Measurements from ENCODE around the gene RCHY1.
"Not testable (repeated sequence)": the region's sequence is repeated elsewhere in the genome, so short reads cannot be mapped to it uniquely, and the experiment has no call there.

The RCHY1 gene

DNA sequence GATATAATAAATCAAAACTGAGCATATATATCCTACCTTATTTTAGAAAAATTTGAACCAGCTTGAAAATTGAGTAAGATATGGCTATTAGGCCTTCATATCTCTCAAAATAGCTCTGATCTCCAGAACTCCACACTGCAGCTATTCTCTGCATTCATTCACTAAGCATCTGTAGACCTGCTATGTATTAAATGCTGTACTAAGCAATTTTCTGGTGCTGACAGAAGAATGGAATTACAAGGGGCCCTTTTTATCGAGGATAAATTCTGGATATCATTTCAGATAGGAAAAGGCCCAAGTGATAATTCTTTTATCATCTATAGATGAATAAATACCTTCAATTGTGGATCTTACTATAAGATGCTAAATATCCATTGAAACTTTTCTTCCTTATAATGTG is 1.9 kb upstream of the RCHY1 start:
- no peak for DNase-seq (ENCODE audit: low read depth in 2 of 2)

DNA sequence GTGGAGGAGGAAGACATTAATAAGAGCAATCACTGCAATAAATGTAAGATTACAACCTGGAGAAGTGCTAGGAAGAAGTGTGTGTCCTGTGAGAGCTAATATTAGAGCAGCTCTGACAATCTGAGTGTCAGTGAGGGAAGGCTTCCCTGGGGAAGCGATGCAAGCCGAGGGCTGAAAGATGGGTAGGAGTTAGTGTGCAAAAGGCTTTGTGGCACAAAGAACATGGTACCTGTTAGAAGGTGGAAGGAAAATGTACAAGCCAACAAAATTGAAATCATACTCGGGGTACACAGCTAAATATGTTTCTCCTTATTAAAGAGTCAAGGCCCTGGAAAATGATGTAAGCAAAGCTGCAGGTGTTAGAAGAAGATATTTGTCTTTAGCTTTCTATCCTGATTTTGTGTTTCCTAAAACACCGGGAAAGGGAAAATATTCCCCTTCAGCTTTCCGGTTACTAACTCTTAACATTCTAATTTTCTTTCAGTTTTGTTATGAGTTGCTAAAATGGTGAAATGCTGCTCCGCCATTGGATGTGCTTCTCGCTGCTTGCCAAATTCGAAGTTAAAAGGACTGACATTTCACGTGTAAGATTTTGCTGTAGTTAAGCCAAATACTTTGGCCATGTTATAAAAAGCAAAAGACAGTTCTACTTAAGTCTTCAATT is 878 bp upstream of the RCHY1 start:
- DNase-seq (ENCODE audit: low read depth in 2 of 2): no peak

DNA sequence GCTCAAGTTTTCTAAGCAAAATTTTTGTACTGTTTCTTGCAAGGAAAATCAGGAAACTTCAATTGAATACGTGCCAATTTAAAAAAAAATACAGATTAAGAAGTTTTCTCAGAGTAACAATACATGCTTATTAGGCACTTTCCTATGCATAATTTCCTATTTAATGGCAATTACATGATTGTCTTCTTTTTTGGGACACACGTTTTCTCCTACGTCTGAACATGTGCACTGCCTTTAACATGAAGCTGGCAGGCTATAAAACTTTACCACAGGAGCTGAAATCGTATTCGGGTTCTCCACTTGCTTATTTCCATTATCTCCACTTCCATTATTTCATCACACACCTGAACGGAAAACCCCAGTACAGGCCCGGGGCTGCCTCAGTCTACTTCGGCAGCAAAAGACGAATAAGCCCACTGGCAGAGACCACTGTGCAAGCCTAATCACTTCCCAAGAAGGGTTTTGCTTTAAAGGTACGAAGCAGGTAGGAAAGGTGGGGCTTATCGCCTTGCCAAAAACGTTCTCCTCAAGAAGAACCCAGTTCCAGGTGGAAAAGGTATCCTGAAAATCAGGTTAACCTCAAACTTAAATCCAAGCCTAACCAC is 575 bp downstream of the RCHY1 start:
- DNase-seq (ENCODE audit: low read depth in 2 of 2): no peak

DNA sequence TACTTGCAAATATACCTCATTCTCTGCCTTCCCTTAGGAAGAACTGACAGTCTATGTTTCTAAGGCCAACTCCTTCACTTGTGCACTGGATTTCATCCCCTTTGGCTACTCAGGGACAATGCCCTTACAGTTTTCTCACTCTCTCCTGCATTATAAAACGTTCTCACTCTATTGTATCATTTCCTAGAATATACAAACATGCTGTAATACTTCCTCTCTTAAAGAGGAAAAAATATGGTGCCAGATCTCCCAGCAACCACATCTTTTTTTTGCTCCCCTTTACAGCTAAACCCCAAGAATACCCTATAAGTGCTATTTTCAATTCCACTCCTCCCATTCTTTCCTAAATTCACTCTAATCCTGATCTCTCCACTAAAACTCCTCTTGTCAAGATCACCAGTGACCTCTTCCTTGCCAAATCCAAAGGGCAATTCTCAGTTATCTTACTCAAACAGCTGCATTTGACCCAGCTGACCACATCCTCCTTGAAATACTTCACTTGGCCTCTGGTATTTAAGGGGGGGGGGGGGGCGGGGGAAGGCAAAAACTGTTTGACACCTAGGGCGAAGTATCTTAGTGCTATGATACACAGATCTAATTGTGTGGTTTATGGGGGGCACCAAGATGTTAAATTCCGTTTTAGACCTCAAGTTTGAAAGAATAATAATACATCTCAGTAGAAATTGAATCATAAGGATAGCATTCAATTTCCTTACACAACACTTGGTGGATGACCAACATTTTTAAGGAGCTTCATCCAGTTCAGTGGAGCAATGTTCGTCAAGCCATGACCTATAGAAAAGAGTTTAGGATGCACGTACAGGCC is 1.6 kb downstream of the RCHY1 start:
- no peak for DNase-seq (ENCODE audit: low read depth in 2 of 2)

DNA sequence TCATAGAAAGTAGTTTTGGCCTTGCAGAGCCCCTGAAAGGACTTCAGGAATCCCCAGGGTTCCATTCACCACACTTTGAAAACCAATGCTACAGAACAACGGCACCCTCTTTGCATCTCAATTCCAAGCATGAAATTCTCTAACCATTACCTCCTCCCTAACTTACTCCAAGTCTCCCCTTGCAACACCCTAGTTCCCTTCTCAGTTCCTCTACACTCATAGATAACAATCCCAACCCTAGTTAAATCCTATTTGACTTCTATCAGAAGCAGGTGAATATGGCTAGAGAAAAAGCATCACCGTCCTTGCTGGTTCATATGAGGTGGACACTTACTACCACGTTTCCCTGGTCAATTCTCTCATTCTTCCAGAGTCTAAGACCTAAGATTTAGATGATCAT is 2.4 kb downstream of the RCHY1 start:
- DNase-seq (ENCODE audit: low read depth in 2 of 2): no peak

DNA sequence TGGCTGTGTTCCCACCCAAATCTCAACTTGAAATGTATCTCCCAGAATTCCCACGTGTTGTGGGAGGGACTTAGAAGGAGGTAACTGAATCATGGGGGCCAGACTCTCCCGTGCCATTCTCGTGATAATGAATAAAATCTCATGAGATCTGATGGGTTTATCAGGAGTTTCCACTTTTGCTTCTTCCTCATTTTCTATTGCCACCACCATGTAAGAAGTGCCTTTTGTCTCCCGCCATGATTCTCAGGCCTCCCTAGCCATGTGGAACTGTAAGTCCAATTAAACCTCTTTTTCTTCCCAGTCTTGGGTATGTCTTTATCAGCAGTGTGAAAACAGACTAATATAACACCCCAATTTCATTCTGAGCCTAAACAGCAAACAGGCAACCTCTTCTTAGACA is 4.6 kb downstream of the RCHY1 start:
- DNase-seq (ENCODE audit: low read depth in 2 of 2): not testable (repeated sequence)

DNA sequence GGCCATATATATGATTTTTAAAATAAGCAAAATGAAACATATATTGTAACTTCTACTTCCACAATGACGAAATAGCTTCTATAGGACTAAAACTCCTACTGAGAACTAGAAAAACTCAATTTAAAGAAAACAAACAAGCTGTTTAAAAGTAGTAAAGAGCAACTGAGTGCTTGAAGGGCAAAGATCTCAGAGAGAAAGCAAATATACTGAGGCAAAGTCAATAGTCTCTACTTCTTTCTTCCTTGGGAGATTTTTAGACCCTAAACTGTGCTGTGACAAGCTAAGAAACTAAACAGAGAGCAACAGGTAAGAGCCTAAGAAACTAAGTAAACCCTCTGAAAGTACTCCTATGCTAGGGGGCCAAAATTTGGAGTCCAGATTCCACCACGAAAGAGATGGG is 8.6 kb downstream of the RCHY1 start:
- no peak for DNase-seq (ENCODE audit: low read depth in 2 of 2)

DNA sequence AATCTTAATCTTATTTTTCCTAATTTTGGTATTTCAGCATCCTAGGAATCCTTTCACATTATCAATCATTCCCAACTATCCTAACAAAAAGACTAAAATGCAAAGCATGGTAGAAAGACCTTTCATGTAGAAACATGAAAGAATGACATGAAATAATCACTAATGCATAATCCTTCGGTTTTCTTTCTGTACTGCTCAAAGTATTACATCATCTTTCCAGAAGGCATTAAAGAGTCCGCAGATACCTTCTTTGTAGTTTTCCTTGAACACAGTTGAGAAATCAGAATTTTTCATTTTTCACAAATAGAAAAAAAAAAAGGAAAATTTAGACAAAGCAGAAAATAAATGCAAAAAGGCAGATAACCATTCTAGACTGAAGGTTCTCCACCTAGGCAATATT is 11.5 kb downstream of the RCHY1 start:
- DNase-seq (ENCODE audit: low read depth in 2 of 2): no peak

DNA sequence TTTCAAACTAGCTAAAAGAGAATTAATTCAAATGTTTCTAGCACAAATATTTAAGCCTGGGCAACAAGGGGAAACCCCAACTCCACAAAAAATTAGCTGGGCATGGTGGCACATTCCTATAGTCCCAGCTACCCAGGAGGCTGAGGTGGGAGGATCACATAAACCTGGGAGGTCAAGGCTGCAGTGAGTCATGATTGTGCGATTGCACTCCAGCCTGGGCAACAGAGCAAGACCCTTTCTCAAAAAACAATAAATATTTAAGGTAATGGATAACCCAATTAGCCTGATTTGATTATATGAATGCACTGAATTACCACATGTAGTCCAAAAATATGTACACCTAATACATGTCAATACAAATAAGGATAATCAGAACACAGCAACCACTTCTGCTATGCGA is 14.3 kb downstream of the RCHY1 start:
- no peak for DNase-seq (ENCODE audit: low read depth in 2 of 2)

DNA sequence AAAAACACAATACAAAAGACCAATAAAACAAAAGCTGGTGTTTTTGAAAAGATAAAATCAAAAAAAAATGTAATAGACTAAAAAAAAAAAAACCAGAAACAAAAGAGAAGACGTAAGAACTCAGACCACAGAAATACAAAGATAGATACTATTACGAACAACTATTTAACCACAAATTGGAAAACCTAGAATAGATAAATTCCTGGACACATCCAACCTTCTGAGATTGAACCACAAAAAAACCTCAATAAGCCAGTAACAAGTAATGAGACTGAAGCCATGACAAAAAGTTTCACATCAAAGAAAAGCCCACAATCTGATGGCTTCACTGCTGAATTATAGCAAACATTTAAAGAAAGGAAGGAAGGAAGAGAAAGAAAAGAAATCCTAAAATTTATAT is 16.2 kb downstream of the RCHY1 start:
- DNase-seq (ENCODE audit: low read depth in 2 of 2): no peak

DNA sequence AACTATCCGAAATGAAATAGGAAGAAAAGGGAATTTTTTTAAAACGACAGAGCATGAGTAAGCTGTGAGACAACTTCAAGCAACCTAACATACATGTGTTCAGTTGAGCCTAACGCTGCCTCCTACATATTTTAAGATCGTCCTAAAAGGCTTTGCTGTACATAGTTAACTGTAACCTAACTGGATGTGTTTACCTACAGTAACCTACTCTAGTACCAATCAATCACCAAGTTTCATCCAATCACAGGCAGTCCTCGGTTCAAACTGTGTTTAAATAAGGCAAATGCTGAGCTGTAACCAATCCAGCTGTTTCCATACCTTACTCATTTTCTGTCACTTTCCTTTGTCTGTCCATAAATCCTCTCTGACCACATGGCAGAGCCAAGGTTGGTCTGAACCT is 17.1 kb downstream of the RCHY1 start:
- no peak for DNase-seq (ENCODE audit: low read depth in 2 of 2)

DNA sequence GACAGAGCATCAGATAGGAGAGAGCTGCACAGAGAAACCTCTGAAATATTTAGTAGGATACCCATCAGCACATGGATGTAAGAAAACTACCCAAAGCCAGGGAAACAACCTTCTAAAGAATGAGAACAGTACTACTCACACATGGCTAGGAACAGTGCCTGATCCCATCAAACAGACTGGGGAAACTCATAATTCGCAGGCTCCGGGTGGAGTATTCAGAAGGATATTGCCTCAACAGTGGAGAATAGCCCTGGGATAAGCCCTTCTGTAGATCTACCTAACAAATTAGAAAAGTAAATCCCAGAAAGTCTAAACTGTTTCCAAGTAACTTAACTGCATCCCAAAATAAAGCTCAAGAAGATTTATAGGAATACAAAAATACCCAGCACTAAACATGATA is 17.8 kb downstream of the RCHY1 start:
- DNase-seq (ENCODE audit: low read depth in 2 of 2): no peak

DNA sequence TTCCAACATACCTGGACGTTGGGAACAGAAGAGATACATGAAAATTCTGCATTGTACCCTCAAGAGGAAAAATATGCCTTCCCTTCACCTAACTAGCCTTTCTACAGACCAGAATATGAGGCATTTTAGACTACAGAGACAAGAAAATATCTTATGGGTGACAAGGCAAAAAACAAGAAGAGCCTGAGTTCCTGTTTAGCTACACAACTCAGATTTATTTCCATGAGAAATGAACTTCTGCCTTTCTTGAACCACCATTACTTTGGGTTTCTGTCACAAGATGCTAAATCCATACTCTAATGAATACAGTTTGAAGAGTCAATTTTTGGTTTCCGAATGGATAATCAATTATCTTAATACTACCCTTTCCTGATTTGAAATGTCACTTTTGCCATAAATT is 18.7 kb downstream of the RCHY1 start:
- DNase-seq (ENCODE audit: low read depth in 2 of 2): no peak

DNA sequence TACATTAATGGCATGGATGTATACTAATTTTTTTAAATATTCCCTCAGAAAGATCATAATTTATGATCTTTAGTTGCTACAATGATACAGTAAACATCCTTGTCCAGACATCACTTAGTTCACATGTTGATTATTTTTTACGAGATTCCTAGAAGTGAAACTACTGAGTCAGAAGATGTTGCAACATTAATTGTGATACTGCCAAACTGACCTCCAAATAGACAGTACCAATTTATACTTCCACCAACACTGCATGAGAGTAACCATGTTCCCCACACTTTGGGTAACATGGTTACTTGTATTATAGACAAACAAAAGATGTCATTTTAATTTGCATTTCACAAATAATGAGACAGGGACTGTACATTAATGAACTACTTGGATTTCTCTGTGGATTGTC is 19.6 kb downstream of the RCHY1 start:
- DNase-seq (ENCODE audit: low read depth in 2 of 2): no peak

DNA sequence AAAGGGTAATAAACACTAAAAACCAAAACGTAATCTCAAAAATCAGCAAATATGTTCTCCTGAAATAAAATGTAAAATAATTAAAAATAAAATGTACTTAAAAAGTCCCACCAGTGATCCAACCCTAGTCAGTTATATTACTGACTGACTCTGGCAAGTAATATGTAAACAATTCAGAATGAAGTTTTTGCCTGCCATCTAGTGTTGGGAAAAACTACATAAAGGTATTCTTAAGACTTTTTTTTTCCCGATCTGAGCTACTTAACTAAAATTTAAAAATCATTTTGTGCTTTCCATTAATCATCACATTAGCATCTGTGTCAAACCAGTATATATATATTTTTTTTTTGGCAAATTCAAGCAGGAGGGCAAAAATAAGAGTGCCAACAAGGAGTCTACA is 24.0 kb downstream of the RCHY1 start:
- DNase-seq (ENCODE audit: low read depth in 2 of 2): no peak

DNA sequence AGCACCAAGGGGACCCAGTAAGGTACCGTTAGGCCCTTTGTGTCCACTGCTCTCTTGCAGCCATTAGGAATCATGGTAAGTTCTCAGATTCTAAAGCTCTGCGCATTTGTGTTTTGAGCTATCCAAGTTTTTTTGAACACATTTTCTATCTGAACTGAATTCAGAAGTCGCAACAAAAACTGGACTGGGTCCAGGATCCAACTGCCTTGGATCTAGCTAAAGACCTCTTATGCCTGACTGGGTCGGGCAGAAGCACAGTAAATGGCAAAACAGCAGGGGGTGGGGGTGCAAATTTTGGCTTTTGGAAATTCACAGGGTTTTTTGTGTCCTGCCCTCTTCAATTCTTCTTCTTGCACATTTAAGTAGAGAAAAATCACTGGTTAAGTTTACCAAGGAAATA is 30.0 kb downstream of the RCHY1 start:
- DNase-seq (ENCODE audit: low read depth in 2 of 2): no peak

DNA sequence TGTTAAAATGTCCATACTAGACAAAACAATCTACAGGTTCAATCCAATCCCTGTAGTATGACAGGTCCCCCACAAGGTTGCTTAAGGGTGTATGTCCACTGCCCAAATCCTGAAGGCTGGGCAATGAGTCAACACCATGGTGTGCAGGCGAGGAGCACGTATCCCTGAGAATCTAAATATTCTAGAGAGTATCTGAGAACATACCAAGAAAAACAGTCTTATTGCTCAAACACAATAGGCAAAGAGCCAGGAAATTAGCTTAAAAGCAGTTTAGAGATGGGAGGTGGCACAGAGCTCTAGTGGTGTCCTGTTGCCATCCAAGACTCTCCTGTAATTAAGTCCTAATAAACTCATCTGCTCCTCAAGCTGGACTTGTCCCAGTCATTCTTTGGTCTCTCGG is 37.0 kb downstream of the RCHY1 start:
- DNase-seq (ENCODE audit: low read depth in 2 of 2): no peak

DNA sequence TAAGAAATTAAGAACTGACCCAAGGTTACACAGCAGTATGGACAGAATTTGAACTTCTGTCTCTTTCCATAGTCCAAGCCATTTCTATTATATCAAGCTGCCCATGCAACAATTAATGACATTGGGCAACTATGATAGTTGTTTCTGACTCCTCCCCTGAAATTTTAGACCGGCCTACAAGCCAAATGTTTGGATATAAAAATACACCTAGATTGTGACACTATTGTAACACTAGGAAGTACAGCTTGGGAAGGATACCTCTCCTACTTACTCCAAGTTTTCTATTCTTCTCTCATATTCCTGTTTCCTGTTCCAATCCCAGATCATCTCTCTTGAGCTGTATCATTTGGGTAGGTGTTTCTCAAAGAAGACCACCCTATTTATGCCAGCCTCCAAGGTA is 43.5 kb downstream of the RCHY1 start:
- DNase-seq (ENCODE audit: low read depth in 2 of 2): no peak

DNA sequence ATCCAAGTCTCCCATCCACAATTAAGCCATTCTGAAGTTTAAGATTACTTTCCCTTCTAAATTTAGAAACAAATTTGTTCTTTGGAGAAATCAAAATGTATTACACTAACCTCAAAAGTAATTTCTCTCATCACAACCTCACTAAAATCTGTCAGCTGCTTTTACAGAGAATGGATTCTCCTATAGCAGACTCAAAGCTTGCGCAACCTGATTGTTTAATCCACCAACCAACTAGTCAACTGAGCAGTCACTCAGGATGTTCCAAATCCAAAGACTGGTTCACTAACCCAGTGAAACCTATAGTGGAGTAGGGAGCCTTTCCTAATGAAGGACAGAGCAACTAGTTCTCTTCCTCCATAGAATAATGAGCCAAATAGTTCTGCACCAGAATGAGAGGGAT is 44.3 kb downstream of the RCHY1 start:
- no peak for DNase-seq (ENCODE audit: low read depth in 2 of 2)

DNA sequence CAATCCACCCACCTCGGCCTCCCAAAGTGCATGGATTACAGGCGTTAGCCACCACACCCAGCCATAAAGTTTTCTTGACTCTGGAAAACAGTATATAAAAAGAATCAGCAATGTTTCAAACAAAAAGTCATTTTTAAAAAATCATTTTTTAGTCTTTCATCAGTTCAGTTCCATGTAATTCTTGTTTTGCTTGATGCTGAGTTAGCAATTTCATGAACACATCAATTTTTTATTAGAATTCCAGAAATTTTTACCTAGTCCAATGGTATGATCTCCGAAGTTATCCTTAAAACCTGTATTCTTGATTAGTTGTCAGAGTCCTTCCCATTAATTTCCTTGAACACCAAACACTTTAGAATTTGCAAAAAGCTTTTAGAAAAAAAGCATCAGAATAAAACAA is 56.8 kb downstream of the RCHY1 start:
- no peak for DNase-seq (ENCODE audit: low read depth in 2 of 2)

DNA sequence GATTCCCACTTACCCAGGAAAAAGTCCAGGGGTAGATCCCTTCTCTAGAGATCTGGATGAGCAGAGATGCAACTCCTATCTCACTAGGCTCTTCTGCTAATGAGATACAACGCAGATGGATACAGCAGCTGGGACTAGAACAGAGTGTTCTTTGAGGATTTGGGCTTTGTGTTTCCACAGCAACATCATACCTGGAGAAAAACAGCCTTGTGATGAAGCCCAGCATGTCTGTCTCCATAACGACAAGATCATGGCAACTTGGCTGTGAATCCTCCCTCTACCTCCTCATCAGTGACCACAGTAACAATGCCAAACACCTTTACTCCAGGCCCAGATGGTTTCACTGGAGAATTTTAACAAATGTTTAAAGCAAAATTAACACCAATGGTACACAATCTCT is 80.1 kb downstream of the RCHY1 start:
- DNase-seq (ENCODE audit: low read depth in 2 of 2): no peak

DNA sequence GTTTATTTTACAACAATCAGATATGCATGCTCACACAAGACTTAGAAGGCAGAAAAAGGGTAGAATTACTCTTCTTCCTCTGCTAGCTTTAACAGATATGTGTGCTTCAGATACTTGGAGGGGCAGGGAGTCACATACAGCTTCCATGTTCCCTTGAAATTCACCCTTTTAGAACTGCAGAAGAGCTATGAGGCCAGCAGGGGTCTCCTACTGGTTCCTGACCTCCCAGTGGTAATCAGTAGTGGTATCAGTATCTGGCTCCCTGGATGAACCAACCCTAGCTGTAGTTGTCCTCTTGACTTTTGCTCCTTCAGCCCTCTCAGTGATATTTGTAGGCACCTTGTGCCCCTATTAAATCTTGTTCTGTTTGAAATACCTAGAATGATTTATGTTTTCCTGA is 81.5 kb downstream of the RCHY1 start:
- DNase-seq (ENCODE audit: low read depth in 2 of 2): no peak

DNA sequence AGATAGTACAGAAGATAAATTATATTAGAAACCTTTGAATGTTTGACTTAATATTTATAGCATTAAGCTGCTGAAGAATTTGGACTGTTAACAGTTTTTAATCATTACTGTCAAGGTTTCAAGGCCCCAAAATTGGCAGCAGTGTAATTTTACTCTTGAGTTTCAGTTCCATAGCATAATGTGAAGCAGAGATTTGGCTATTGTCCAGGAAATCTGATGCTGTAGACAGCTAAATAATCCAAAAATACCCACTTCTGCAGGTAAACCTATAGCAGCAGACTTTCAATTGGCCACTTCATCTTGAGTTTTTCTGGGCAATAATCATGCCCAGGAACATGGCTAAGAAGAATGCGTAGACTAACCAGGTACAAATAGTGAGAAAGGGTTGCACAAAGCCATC is 85.0 kb downstream of the RCHY1 start:
- no peak for DNase-seq (ENCODE audit: low read depth in 2 of 2)

All from stimulated activated CD8-positive, alpha-beta memory T cell treated with anti-CD3 and anti-CD28 coated beads, Interleukin-2, amount 100 ng/mL, for 48 hours (primary cell).